ENCODE measurements around the gene GLIPR2.

GRCh38 chr9:36150574-36151315 is 14.2 kb downstream of the GLIPR2 start:
- no peak for TF ChIP-seq EP300 (IDR thresholded peaks at IDR 0.05)
- no peak for TF ChIP-seq POLR2A (IDR thresholded peaks at IDR 0.05)
- TF ChIP-seq CTCF (IDR thresholded peaks at IDR 0.05), result no peak

Measured in ovary (tissue), 3 donors.